SW480 (cell line): ENCODE measurements around the gene APIP.
A peak's percentile ranks its signal among the peaks of the same experiment; 100 is the strongest.

Experiments
- DNase-seq: peaks from one replicate; pipeline ENCODE4 v3.0.0-alpha.2; 2016; ENCODE audit warnings: low spot score

APIP gene

DNA sequence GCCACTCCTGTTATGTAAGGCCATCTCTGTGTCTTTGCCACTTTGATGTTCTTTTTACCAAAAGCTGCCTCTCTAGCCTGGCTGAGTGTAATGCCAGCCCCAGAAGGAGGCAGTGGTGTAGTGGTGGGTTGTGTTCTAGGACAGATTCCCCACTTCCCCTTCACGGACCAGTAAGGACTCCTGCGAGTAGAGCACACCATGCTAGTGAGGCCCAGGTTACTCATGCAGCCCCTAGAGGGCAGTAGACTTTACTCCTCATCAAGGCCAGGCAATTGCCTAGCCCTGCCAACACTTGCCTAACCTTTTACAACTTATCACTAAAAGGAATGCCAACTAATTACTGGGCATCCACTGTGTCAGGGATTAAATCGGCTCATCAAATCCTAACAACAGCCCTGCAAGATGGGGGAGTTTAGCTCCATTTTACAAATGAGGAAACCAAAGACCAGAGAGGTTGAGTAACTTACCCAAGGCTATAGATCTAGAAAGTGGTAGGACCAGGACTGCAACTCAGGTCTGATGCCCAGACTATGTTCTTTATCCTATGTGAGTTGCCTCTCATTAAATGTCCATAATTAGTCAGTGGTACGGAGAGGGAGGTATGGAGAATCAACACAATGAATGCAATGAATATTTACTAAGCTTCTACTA is 75.3 kb downstream of the APIP start:
- DNase-seq = peak; percentile 48

DNA sequence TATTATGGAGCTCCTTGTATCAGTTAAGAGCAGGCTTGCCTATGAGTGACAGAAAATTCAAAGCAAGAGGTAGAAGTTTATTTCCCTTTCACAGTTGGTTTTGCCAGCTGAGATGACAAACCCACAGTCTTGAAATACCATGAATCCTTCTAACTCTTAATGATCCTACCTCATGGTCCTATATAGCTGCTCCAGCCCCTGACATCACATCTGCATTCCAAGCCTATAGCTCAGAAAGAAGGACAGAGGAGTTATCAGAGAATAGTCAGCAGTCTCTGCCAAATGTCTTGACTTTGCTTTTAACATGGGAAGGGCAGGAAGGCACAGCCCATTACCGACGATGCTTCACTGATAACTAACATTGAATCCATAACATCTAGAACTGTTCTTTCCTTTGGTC is 76.2 kb downstream of the APIP start:
- DNase-seq = no peak

DNA sequence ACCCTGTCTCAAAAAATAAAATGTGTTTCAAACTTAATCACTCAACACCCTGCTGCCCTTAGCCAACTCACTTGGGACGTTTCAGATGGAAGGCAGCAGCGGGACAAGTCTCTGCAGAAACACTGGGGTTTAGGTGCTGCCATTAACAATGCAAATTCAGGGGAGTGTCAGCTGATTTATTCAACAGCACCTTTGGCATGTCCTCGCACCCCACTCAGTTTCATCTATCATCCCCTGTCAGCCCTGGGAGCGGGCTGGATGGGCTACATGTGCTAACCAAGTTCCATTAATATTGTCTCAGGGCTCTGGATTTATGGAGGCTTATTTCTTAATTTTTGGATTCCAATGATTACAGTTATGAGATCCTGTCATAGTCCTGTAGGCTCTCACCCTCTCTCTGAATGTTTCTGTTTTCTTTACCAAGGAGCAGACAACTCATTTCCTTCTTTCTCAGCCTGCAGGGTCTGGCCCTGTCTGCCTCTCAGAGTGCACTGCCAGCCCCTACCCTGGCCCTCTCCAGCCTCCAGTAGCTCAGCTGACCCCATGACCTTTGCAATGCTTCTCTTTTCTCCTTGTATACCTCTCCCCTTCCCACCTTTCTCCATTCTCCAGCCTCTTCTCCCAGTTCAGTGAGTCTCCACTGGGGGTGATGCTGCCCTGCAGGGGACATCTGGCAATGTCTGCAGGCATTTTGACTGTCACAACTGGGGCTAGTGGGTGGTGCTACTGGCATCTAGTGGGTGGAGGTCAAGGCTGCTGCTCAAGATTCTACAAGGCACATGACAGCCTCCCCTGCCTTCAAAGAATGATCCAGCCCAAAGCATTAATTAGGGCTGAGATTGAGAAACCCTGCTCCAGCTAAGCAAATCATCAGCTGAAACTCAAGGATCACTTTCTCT is 79.0 kb downstream of the APIP start:
- peak; percentile 53 for DNase-seq

DNA sequence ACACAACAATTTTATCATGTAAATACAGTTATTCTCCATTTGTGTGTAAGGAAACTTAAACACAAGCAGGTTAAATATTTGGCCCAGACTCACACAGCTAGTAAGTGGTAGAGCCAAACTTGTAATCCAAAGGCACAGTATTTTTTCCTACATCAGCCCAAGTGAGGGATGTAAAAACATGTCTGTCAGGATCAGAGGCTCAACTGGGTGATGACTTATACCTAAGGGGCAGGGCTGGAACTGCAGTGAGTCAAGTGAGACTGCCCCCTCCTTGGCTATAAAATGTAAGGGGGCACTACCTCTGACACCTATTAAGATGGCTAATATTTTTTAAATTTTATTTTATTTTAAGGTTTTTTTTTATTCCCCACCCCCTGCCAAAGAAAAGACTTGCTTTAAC is 82.6 kb downstream of the APIP start:
- DNase-seq = no peak
